ENCODE measurements around the gene EML6. TPM values are rescaled to one million over a fixed set of nuclear protein-coding genes. Genes with fewer than 3 reads are reported as not detected.

EML6 gene
- total RNA-seq, 4 donors from 2014 or later: 5.9 to 11.0 (median 7.9) TPM

DNA sequence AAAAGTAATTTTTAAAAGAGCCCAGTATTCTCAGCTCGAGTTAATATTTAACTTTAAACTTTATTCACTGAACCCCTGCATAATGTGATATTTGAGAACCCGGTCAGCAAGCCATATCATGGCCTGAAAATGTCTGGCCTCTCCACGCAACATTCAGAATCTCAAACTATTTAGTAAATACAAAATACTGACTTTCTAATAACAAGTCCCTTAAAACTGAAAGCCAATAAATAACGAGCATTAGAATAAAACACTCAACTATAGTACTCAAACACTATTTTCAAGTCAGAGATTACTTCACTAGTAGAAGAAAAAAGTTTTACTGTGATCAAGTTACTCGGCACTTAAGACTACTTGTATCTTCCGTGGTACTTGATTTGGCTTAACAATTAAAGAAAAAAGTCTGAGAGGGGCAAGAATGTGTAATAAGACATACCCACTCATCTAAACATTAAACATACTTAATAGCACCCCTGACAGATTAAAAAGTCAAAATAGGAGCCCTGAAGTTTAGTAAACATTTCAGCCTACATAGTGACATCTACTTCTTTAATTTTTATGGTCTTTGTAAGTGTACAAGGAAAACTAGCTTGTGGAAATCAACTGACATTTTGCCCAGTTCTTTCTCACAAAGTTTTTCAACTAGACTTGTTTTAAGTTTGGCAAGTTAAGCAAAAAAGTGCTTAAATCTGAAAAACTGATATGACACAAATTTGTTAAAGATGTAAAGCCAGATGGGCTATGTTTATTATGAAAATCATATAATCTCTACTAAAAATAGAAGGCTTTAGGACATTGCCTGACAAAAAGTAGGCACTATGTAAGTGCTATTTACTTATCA lies 288.6 kb downstream of the EML6 start:
- H3K27me3 ChIP-seq: no peaks in the 10 kb centered on the region
- no peak for TF ChIP-seq POLR2A (IDR thresholded peaks at IDR 0.05)
- TF ChIP-seq, protein P1, sequence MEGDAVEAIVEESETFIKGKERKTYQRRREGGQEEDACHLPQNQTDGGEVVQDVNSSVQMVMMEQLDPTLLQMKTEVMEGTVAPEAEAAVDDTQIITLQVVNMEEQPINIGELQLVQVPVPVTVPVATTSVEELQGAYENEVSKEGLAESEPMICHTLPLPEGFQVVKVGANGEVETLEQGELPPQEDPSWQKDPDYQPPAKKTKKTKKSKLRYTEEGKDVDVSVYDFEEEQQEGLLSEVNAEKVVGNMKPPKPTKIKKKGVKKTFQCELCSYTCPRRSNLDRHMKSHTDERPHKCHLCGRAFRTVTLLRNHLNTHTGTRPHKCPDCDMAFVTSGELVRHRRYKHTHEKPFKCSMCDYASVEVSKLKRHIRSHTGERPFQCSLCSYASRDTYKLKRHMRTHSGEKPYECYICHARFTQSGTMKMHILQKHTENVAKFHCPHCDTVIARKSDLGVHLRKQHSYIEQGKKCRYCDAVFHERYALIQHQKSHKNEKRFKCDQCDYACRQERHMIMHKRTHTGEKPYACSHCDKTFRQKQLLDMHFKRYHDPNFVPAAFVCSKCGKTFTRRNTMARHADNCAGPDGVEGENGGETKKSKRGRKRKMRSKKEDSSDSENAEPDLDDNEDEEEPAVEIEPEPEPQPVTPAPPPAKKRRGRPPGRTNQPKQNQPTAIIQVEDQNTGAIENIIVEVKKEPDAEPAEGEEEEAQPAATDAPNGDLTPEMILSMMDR (IDR thresholded peaks at IDR 0.05): no peak
- H3K36me3 ChIP-seq: no peaks in the 10 kb centered on the region
- no peaks in the 10 kb centered on the region for H3K9me3 ChIP-seq
- no peak overlapping the region for H3K4me3 ChIP-seq
- peaks cover 0 to 42% (median 0%) of the 10 kb centered on the region in 4 donors for H3K4me1 ChIP-seq
- peak overlapping the region in 2 of 4 donors; percentile 35 to 56 for H3K27ac ChIP-seq
- no peak for DNase-seq

DNA sequence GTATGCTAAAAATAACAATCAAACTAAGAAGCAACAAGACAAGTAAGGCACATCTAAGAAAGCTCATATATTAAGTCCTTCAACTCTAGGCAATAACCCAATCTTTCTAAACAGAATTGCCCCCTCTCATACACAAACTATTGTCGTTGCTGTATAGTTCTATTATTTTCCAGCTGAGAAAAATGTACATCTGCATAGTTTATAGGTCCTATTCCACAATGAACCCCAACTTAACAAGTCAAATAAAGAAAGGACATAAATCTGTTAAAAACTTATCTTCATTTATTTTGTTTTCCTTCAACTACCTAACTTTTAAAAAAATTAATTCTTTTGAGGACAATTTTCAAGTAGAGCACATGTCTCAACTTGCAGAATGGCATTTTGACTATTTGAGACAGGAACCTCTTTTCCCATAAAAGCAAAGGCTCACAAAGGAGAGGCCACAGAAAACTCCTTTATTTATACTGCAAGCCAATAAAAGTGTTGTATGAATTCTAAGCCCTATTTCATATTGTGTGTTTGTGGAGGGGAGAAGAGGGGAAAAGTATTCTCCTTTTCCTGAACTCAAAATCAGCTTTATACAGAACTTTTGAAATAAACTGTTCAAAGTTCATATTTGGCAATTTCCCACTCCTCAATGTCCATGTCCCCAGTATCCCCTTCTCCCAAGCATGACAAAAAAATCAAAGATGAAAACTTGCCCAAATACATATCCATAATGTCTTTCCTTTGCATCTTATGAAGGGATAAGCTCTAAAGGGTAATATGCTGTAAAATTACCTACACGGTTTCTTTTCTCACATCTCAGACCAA lies 289.4 kb downstream of the EML6 start:
- TF ChIP-seq, protein P1 (IDR thresholded peaks at IDR 0.05): no peak
- TF ChIP-seq POLR2A (IDR thresholded peaks at IDR 0.05): no peak
- Histone ChIP-seq H3K27ac (peak overlapping the region in 2 of 4 donors; percentile 35 to 56), H3K36me3 (no peaks in the 10 kb centered on the region), H3K9me3 (no peaks in the 10 kb centered on the region), H3K4me3 (no peak overlapping the region), H3K27me3 (no peaks in the 10 kb centered on the region), H3K4me1 (peaks cover 0 to 34% (median 0%) of the 10 kb centered on the region in 4 donors)
- no peak for DNase-seq

DNA sequence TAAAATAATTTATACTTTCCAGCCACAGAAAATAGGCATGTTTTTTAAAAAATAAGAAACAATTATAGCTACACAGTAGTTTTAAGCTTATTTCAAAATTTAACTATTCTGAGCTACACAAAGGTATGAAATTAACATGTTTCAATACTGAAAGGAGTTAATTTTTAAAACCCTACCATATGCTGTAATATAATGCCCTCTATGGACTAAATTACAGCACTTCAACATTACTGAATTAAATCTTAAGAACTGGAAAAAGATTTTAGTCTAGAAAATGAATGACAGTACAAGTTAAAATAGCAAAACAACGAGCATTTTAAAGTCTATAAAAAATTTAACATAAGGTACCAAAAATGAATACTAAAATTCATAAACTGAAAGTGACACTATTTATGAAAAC lies 290.5 kb downstream of the EML6 start:
- Histone ChIP-seq H3K4me3 (no peak overlapping the region), H3K27ac (no peak overlapping the region), H3K4me1 (peaks cover 0 to 32% (median 0%) of the 10 kb centered on the region in 4 donors), H3K27me3 (no peaks in the 10 kb centered on the region), H3K36me3 (no peaks in the 10 kb centered on the region), H3K9me3 (no peaks in the 10 kb centered on the region)
- no peak for TF ChIP-seq POLR2A (IDR thresholded peaks at IDR 0.05)
- TF ChIP-seq, protein P1 (IDR thresholded peaks at IDR 0.05): peak in 4 of 6 experiments; percentile 8 to 54 (median 36)
- no peak for DNase-seq

- Histone ChIP-seq H3K27ac (no peak overlapping the region), H3K36me3 (peaks cover 0 to under 1% (median 0%) of the 10 kb centered on the region in 3 donors), H3K4me1 (peaks cover 0 to 32% (median 0%) of the 10 kb centered on the region in 4 donors), H3K27me3 (no peaks in the 10 kb centered on the region), H3K9me3 (no peaks in the 10 kb centered on the region), H3K4me3 (no peak overlapping the region)
- peak in 1 of 3 donors; percentile 80 for DNase-seq
- TF ChIP-seq POLR2A (IDR thresholded peaks at IDR 0.05): no peak
- TF ChIP-seq, protein P1 (IDR thresholded peaks at IDR 0.05): peak in 5 of 6 experiments; percentile 53 to 95 (median 88)
Observed at GRCh38 chr2:55014962-55015939, 291.8 kb downstream of the EML6 start.

DNA sequence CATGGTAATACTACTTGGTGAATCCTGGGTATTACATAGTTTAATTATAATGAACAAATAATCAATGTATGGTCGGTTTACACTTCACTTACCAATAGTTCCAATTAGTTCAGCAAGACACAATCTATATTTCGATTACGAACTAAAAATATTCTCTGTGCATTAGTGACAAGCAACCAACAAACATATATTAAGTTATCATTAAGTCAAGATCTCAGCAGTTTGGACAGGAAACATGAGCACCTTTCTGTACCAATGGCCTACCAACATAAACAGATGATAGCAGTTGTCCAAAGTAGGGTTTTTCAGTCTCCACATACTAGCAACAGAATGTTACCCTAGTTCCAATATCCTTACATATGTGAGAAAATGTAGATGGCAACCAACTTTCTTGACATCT lies 294.0 kb downstream of the EML6 start:
- H3K27me3 ChIP-seq: no peaks in the 10 kb centered on the region
- H3K4me1 ChIP-seq: peaks cover 0 to 13% (median 0%) of the 10 kb centered on the region in 4 donors
- TF ChIP-seq, protein P1 (IDR thresholded peaks at IDR 0.05): no peak
- no peak for TF ChIP-seq POLR2A (IDR thresholded peaks at IDR 0.05)
- no peak overlapping the region for H3K4me3 ChIP-seq
- H3K27ac ChIP-seq: no peak overlapping the region
- no peaks in the 10 kb centered on the region for H3K9me3 ChIP-seq
- no peak for DNase-seq
- H3K36me3 ChIP-seq: peaks cover 0 to 6% (median 0%) of the 10 kb centered on the region in 3 donors

All from Peyer's patch (tissue), 4 donors.